Transverse colon (tissue), 4 donors: ENCODE results near the gene SYT14.

Experiments used
- CTCF ChIP-seq, 5 experiments: fragments of 200-600 bp in 3 of 5; fragments of 450-650 bp in 2 of 5; sonication (generic) in 3 of 5; IDR thresholded peaks; 1 replicate in 2 of 5; 2 replicates in 3 of 5; pipeline ENCODE4 v1.5.1; 2016 to 2017; ENCODE audit warnings: antibody characterized with exemption in 5 of 5, inconsistent platforms in 3 of 5, mild to moderate bottlenecking in 2 of 5, moderate library complexity in 1 of 5
- EP300 ChIP-seq: sonication (generic); formaldehyde crosslinking; IDR thresholded peaks from one replicate; pipeline ENCODE4 v1.6.1; 2017; ENCODE audit warnings: antibody characterized with exemption, low read depth
- POLR2A ChIP-seq: fragments of 450-650 bp; IDR thresholded peaks from one replicate; pipeline ENCODE4 v1.6.1; 2016; ENCODE audit warnings: antibody characterized with exemption, mild to moderate bottlenecking, moderate library complexity
- POLR2AphosphoS5 ChIP-seq, 3 donors: sonication (generic); formaldehyde crosslinking; IDR thresholded peaks; one replicate each; pipeline ENCODE4 v1.6.1; 2016; ENCODE audit warnings: antibody characterized with exemption in 3 of 3

GRCh38 chr1:209926045-209926444 is 12.0 kb upstream of the SYT14 start:
- TF ChIP-seq EP300 (no peak), POLR2A (no peak), POLR2AphosphoS5 (IDR thresholded peaks at IDR 0.05) (no peak), CTCF (IDR thresholded peaks at IDR 0.05) (no peak)
